Measurements from ENCODE around the gene KAZN.

KAZN gene

GRCh38 chr1:14914351-14914988 lies 316.0 kb downstream of the KAZN start:
- H3K9ac ChIP-seq (ENCODE audit: low read length) = no peak overlapping the region
- no peak for DNase-seq (ENCODE audit: low read depth)
- H3K36me3 ChIP-seq (ENCODE audit: control insufficient read depth, insufficient read depth, low read length, severe bottlenecking) = no peaks in the 10 kb centered on the region
- no peaks in the 10 kb centered on the region for H3K9me3 ChIP-seq (ENCODE audit: control insufficient read depth, low read length)
- H3K27me3 ChIP-seq (replicated peaks; ENCODE audit: control insufficient read depth, insufficient read depth, low read length) = no peaks in the 10 kb centered on the region
- no peak overlapping the region for H3K4me3 ChIP-seq (ENCODE audit: low read length)
- peaks cover 17% of the 10 kb centered on the region for H3K4me1 ChIP-seq (ENCODE audit: control insufficient read depth, insufficient read depth, low read length)

- H3K27me3 ChIP-seq (replicated peaks; ENCODE audit: control insufficient read depth, insufficient read depth, low read length) = no peaks in the 10 kb centered on the region
- H3K4me1 ChIP-seq (ENCODE audit: control insufficient read depth, insufficient read depth, low read length) = peaks cover 9% of the 10 kb centered on the region
- no peak overlapping the region for H3K4me3 ChIP-seq (ENCODE audit: low read length)
- peak; percentile 68 for DNase-seq (ENCODE audit: low read depth)
- H3K9ac ChIP-seq (ENCODE audit: low read length) = no peak overlapping the region
- H3K9me3 ChIP-seq (ENCODE audit: control insufficient read depth, low read length) = no peaks in the 10 kb centered on the region
- H3K36me3 ChIP-seq (ENCODE audit: control insufficient read depth, insufficient read depth, low read length, severe bottlenecking) = no peaks in the 10 kb centered on the region
Observed at GRCh38 chr1:14915356-14916054, 317.0 kb downstream of the KAZN start.

GRCh38 chr1:14919289-14919688 lies 320.8 kb downstream of the KAZN start:
- no peak overlapping the region for H3K4me3 ChIP-seq (ENCODE audit: low read length)

GRCh38 chr1:14919751-14920150 lies 321.3 kb downstream of the KAZN start:
- no peak for DNase-seq (ENCODE audit: low read depth)
- no peak overlapping the region for H3K9ac ChIP-seq (ENCODE audit: low read length)

More at GRCh38 chr1:14919289-14919688, 320.8 kb downstream of the KAZN start:
- H3K27me3 ChIP-seq (replicated peaks; ENCODE audit: control insufficient read depth, insufficient read depth, low read length) = no peaks in the 10 kb centered on the region
- no peak overlapping the region for H3K9ac ChIP-seq (ENCODE audit: low read length)
- peaks cover 5% of the 10 kb centered on the region for H3K4me1 ChIP-seq (ENCODE audit: control insufficient read depth, insufficient read depth, low read length)
- no peak for DNase-seq (ENCODE audit: low read depth)
- H3K36me3 ChIP-seq (ENCODE audit: control insufficient read depth, insufficient read depth, low read length, severe bottlenecking) = no peaks in the 10 kb centered on the region
- no peaks in the 10 kb centered on the region for H3K9me3 ChIP-seq (ENCODE audit: control insufficient read depth, low read length)

GRCh38 chr1:14921057-14921456 lies 322.6 kb downstream of the KAZN start:
- Histone ChIP-seq H3K27me3 (replicated peaks; ENCODE audit: control insufficient read depth, insufficient read depth, low read length) (no peaks in the 10 kb centered on the region), H3K9me3 (ENCODE audit: control insufficient read depth, low read length) (no peaks in the 10 kb centered on the region), H3K4me1 (ENCODE audit: control insufficient read depth, insufficient read depth, low read length) (peaks cover 14% of the 10 kb centered on the region), H3K4me3 (ENCODE audit: low read length) (no peak overlapping the region), H3K36me3 (ENCODE audit: control insufficient read depth, insufficient read depth, low read length, severe bottlenecking) (no peaks in the 10 kb centered on the region), H3K9ac (ENCODE audit: low read length) (no peak overlapping the region)
- DNase-seq (ENCODE audit: low read depth) = no peak

More at GRCh38 chr1:14919751-14920150, 321.3 kb downstream of the KAZN start:
- Histone ChIP-seq H3K9me3 (ENCODE audit: control insufficient read depth, low read length) (no peaks in the 10 kb centered on the region), H3K4me3 (ENCODE audit: low read length) (no peak overlapping the region), H3K27me3 (replicated peaks; ENCODE audit: control insufficient read depth, insufficient read depth, low read length) (no peaks in the 10 kb centered on the region), H3K36me3 (ENCODE audit: control insufficient read depth, insufficient read depth, low read length, severe bottlenecking) (no peaks in the 10 kb centered on the region), H3K4me1 (ENCODE audit: control insufficient read depth, insufficient read depth, low read length) (peaks cover 5% of the 10 kb centered on the region)

GRCh38 chr1:14922942-14923726 lies 324.6 kb downstream of the KAZN start:
- Histone ChIP-seq H3K27me3 (replicated peaks; ENCODE audit: control insufficient read depth, insufficient read depth, low read length) (no peaks in the 10 kb centered on the region), H3K4me3 (ENCODE audit: low read length) (peak overlapping the region; percentile 65), H3K4me1 (ENCODE audit: control insufficient read depth, insufficient read depth, low read length) (peaks cover 15% of the 10 kb centered on the region), H3K9ac (ENCODE audit: low read length) (peak overlapping the region; percentile 47), H3K9me3 (ENCODE audit: control insufficient read depth, low read length) (no peaks in the 10 kb centered on the region), H3K36me3 (ENCODE audit: control insufficient read depth, insufficient read depth, low read length, severe bottlenecking) (no peaks in the 10 kb centered on the region)
- no peak for DNase-seq (ENCODE audit: low read depth)

GRCh38 chr1:14923727-14924452 lies 325.4 kb downstream of the KAZN start:
- peak overlapping the region; percentile 81 for H3K9ac ChIP-seq (ENCODE audit: low read length)
- peaks cover 15% of the 10 kb centered on the region for H3K4me1 ChIP-seq (ENCODE audit: control insufficient read depth, insufficient read depth, low read length)
- H3K36me3 ChIP-seq (ENCODE audit: control insufficient read depth, insufficient read depth, low read length, severe bottlenecking) = no peaks in the 10 kb centered on the region
- peak overlapping the region; percentile 84 for H3K4me3 ChIP-seq (ENCODE audit: low read length)
- no peaks in the 10 kb centered on the region for H3K27me3 ChIP-seq (replicated peaks; ENCODE audit: control insufficient read depth, insufficient read depth, low read length)
- peak; percentile 95 for DNase-seq (ENCODE audit: low read depth)
- H3K9me3 ChIP-seq (ENCODE audit: control insufficient read depth, low read length) = no peaks in the 10 kb centered on the region

- Histone ChIP-seq H3K4me1 (ENCODE audit: control insufficient read depth, insufficient read depth, low read length) (peaks cover 18% of the 10 kb centered on the region), H3K4me3 (ENCODE audit: low read length) (peak overlapping the region; percentile 84), H3K9ac (ENCODE audit: low read length) (peak overlapping the region; percentile 81), H3K27me3 (replicated peaks; ENCODE audit: control insufficient read depth, insufficient read depth, low read length) (no peaks in the 10 kb centered on the region), H3K9me3 (ENCODE audit: control insufficient read depth, low read length) (no peaks in the 10 kb centered on the region), H3K36me3 (ENCODE audit: control insufficient read depth, insufficient read depth, low read length, severe bottlenecking) (no peaks in the 10 kb centered on the region)
- peak; percentile 86 for DNase-seq (ENCODE audit: low read depth)
Observed at GRCh38 chr1:14924455-14925331, 326.2 kb downstream of the KAZN start.

GRCh38 chr1:14925336-14926136 lies 327.1 kb downstream of the KAZN start:
- Histone ChIP-seq H3K27me3 (replicated peaks; ENCODE audit: control insufficient read depth, insufficient read depth, low read length) (no peaks in the 10 kb centered on the region), H3K9ac (ENCODE audit: low read length) (peak overlapping the region; percentile 81), H3K4me3 (ENCODE audit: low read length) (peak overlapping the region; percentile 84), H3K36me3 (ENCODE audit: control insufficient read depth, insufficient read depth, low read length, severe bottlenecking) (no peaks in the 10 kb centered on the region), H3K9me3 (ENCODE audit: control insufficient read depth, low read length) (no peaks in the 10 kb centered on the region), H3K4me1 (ENCODE audit: control insufficient read depth, insufficient read depth, low read length) (peaks cover 19% of the 10 kb centered on the region)
- no peak for DNase-seq (ENCODE audit: low read depth)

GRCh38 chr1:14926229-14926628 lies 327.7 kb downstream of the KAZN start:
- Histone ChIP-seq H3K4me1 (ENCODE audit: control insufficient read depth, insufficient read depth, low read length) (peaks cover 17% of the 10 kb centered on the region), H3K9ac (ENCODE audit: low read length) (no peak overlapping the region), H3K4me3 (ENCODE audit: low read length) (no peak overlapping the region), H3K27me3 (replicated peaks; ENCODE audit: control insufficient read depth, insufficient read depth, low read length) (no peaks in the 10 kb centered on the region), H3K9me3 (ENCODE audit: control insufficient read depth, low read length) (no peaks in the 10 kb centered on the region), H3K36me3 (ENCODE audit: control insufficient read depth, insufficient read depth, low read length, severe bottlenecking) (no peaks in the 10 kb centered on the region)
- DNase-seq (ENCODE audit: low read depth) = peak; percentile 27

Measured in adipocyte (in vitro differentiated cells).